ENCODE measurements around the gene RRP1.
"Not testable (repeated sequence)": the region's sequence is repeated elsewhere in the genome, so short reads cannot be mapped to it uniquely, and the experiment has no call there.

The RRP1 gene

GRCh38 chr21:43834146-43834905, 44.9 kb downstream of the RRP1 start:
- DNase-seq (ENCODE audit: low read depth, low spot score): no peak
- no peak overlapping the region for H3K4me3 ChIP-seq (ENCODE audit: insufficient read length, low read depth)
- no peaks in the 10 kb centered on the region for H3K36me3 ChIP-seq (ENCODE audit: insufficient read depth, insufficient read length, low read length)
- no peak overlapping the region for H3K9ac ChIP-seq (ENCODE audit: insufficient read length, low read depth)
- H3K27me3 ChIP-seq (ENCODE audit: insufficient read depth, insufficient read length): peaks cover 2% of the 10 kb centered on the region
- H3K9me3 ChIP-seq (ENCODE audit: insufficient read depth, low read length): peaks cover 12% of the 10 kb centered on the region; the same call in 1 of the 2 replicates
- peaks cover 3% of the 10 kb centered on the region for H3K4me1 ChIP-seq (ENCODE audit: insufficient read depth, insufficient read length)
- TF ChIP-seq ZNF274 (IDR thresholded peaks at IDR 0.05; ENCODE audit: low read depth, low read length) (no peak), YY1 (IDR thresholded peaks at IDR 0.05; ENCODE audit: insufficient read depth, insufficient read length) (no peak), SUZ12 (IDR thresholded peaks at IDR 0.05; ENCODE audit: extremely low read depth, insufficient read depth, insufficient read length) (no peak)

- H3K4me1 ChIP-seq (ENCODE audit: insufficient read depth, insufficient read length): peaks cover 3% of the 10 kb centered on the region
- no peak overlapping the region for H3K4me3 ChIP-seq (ENCODE audit: insufficient read length, low read depth)
- no peak overlapping the region for H3K9ac ChIP-seq (ENCODE audit: insufficient read length, low read depth)
- peaks cover 2% of the 10 kb centered on the region for H3K27me3 ChIP-seq (ENCODE audit: insufficient read depth, insufficient read length)
- TF ChIP-seq SUZ12 (IDR thresholded peaks at IDR 0.05; ENCODE audit: extremely low read depth, insufficient read depth, insufficient read length) (no peak), YY1 (IDR thresholded peaks at IDR 0.05; ENCODE audit: insufficient read depth, insufficient read length) (no peak), ZNF274 (IDR thresholded peaks at IDR 0.05; ENCODE audit: low read depth, low read length) (no peak)
- H3K9me3 ChIP-seq (ENCODE audit: insufficient read depth, low read length): peaks cover 12% of the 10 kb centered on the region; the same call in 1 of the 2 replicates
- DNase-seq (ENCODE audit: low read depth, low spot score): no peak
- H3K36me3 ChIP-seq (ENCODE audit: insufficient read depth, insufficient read length, low read length): no peaks in the 10 kb centered on the region
Observed at GRCh38 chr21:43835050-43835449, 45.7 kb downstream of the RRP1 start.

GRCh38 chr21:43835861-43836260, 46.5 kb downstream of the RRP1 start:
- no peak for DNase-seq (ENCODE audit: low read depth, low spot score)
- peaks cover 12% of the 10 kb centered on the region; the same call in 1 of the 2 replicates for H3K9me3 ChIP-seq (ENCODE audit: insufficient read depth, low read length)
- no peak overlapping the region for H3K4me3 ChIP-seq (ENCODE audit: insufficient read length, low read depth)
- TF ChIP-seq SUZ12 (IDR thresholded peaks at IDR 0.05; ENCODE audit: extremely low read depth, insufficient read depth, insufficient read length) (no peak), ZNF274 (IDR thresholded peaks at IDR 0.05; ENCODE audit: low read depth, low read length) (no peak), YY1 (IDR thresholded peaks at IDR 0.05; ENCODE audit: insufficient read depth, insufficient read length) (no peak)
- peaks cover 3% of the 10 kb centered on the region for H3K4me1 ChIP-seq (ENCODE audit: insufficient read depth, insufficient read length)
- H3K27me3 ChIP-seq (ENCODE audit: insufficient read depth, insufficient read length): peaks cover 2% of the 10 kb centered on the region
- H3K9ac ChIP-seq (ENCODE audit: insufficient read length, low read depth): no peak overlapping the region
- H3K36me3 ChIP-seq (ENCODE audit: insufficient read depth, insufficient read length, low read length): no peaks in the 10 kb centered on the region

- Histone ChIP-seq H3K4me1 (ENCODE audit: insufficient read depth, insufficient read length) (peaks cover 3% of the 10 kb centered on the region), H3K27me3 (ENCODE audit: insufficient read depth, insufficient read length) (peaks cover 2% of the 10 kb centered on the region), H3K36me3 (ENCODE audit: insufficient read depth, insufficient read length, low read length) (no peaks in the 10 kb centered on the region), H3K9ac (ENCODE audit: insufficient read length, low read depth) (no peak overlapping the region), H3K4me3 (ENCODE audit: insufficient read length, low read depth) (no peak overlapping the region), H3K9me3 (ENCODE audit: insufficient read depth, low read length) (peaks cover 12% of the 10 kb centered on the region; the same call in 1 of the 2 replicates)
- TF ChIP-seq SUZ12 (IDR thresholded peaks at IDR 0.05; ENCODE audit: extremely low read depth, insufficient read depth, insufficient read length) (no peak), ZNF274 (IDR thresholded peaks at IDR 0.05; ENCODE audit: low read depth, low read length) (no peak)
- DNase-seq (ENCODE audit: low read depth, low spot score): no peak
Observed at GRCh38 chr21:43836616-43837015, 47.2 kb downstream of the RRP1 start.

GRCh38 chr21:43840259-43840658, 50.9 kb downstream of the RRP1 start:
- Histone ChIP-seq H3K9ac (ENCODE audit: insufficient read length, low read depth) (no peak overlapping the region), H3K27me3 (ENCODE audit: insufficient read depth, insufficient read length) (peaks cover 2% of the 10 kb centered on the region), H3K4me1 (ENCODE audit: insufficient read depth, insufficient read length) (no peaks in the 10 kb centered on the region), H3K36me3 (ENCODE audit: insufficient read depth, insufficient read length, low read length) (no peaks in the 10 kb centered on the region), H3K4me3 (ENCODE audit: insufficient read length, low read depth) (no peak overlapping the region), H3K9me3 (ENCODE audit: insufficient read depth, low read length) (no peaks in the 10 kb centered on the region)
- TF ChIP-seq YY1 (IDR thresholded peaks at IDR 0.05; ENCODE audit: insufficient read depth, insufficient read length): no peak
- TF ChIP-seq ZNF274 (IDR thresholded peaks at IDR 0.05; ENCODE audit: low read depth, low read length): no peak
- TF ChIP-seq SUZ12 (IDR thresholded peaks at IDR 0.05; ENCODE audit: extremely low read depth, insufficient read depth, insufficient read length): no peak
- no peak for DNase-seq (ENCODE audit: low read depth, low spot score)

GRCh38 chr21:43842742-43843141, 53.4 kb downstream of the RRP1 start:
- no peak for DNase-seq (ENCODE audit: low read depth, low spot score)
- TF ChIP-seq YY1 (IDR thresholded peaks at IDR 0.05; ENCODE audit: insufficient read depth, insufficient read length): no peak
- no peak for TF ChIP-seq ZNF274 (IDR thresholded peaks at IDR 0.05; ENCODE audit: low read depth, low read length)
- no peak for TF ChIP-seq SUZ12 (IDR thresholded peaks at IDR 0.05; ENCODE audit: extremely low read depth, insufficient read depth, insufficient read length)
- no peaks in the 10 kb centered on the region for H3K36me3 ChIP-seq (ENCODE audit: insufficient read depth, insufficient read length, low read length)
- no peak overlapping the region for H3K4me3 ChIP-seq (ENCODE audit: insufficient read length, low read depth)
- H3K4me1 ChIP-seq (ENCODE audit: insufficient read depth, insufficient read length): no peaks in the 10 kb centered on the region
- H3K9ac ChIP-seq (ENCODE audit: insufficient read length, low read depth): no peak overlapping the region
- H3K9me3 ChIP-seq (ENCODE audit: insufficient read depth, low read length): no peaks in the 10 kb centered on the region
- no peaks in the 10 kb centered on the region for H3K27me3 ChIP-seq (ENCODE audit: insufficient read depth, insufficient read length)

GRCh38 chr21:43844906-43845305, 55.5 kb downstream of the RRP1 start:
- not testable (repeated sequence) for H3K9ac ChIP-seq (ENCODE audit: insufficient read length, low read depth); H3K4me1 ChIP-seq (ENCODE audit: insufficient read depth, insufficient read length); H3K9me3 ChIP-seq (ENCODE audit: insufficient read depth, low read length); H3K4me3 ChIP-seq (ENCODE audit: insufficient read length, low read depth); H3K36me3 ChIP-seq (ENCODE audit: insufficient read depth, insufficient read length, low read length); DNase-seq (ENCODE audit: low read depth, low spot score); H3K27me3 ChIP-seq (ENCODE audit: insufficient read depth, insufficient read length)
